KBM-7 (cell line): ENCODE measurements around the gene KIF13A.

ENCODE experiments used
- DNase-seq: peaks from one replicate; pipeline ENCODE4 v3.0.0-alpha.2; 2015
- in situ Hi-C: fragments of 300-500 bp; cut with MboI; formaldehyde crosslinking; loops from 2 replicates; pipeline ENCODE4 v1.14.3; 2020; ENCODE audit warnings: low sequenced_read_pairs, low pct_unique_long_range_greater_than_20kb, mixed read lengths

The KIF13A gene

GRCh38 chr6:17842014-17842776, 145.2 kb downstream of the KIF13A start:
- no peak for DNase-seq
- in situ Hi-C loops = no loop called here

- in situ Hi-C loops = no loop called here
- DNase-seq = no peak
Observed at GRCh38 chr6:17839513-17840223, 147.8 kb downstream of the KIF13A start.

DNA sequence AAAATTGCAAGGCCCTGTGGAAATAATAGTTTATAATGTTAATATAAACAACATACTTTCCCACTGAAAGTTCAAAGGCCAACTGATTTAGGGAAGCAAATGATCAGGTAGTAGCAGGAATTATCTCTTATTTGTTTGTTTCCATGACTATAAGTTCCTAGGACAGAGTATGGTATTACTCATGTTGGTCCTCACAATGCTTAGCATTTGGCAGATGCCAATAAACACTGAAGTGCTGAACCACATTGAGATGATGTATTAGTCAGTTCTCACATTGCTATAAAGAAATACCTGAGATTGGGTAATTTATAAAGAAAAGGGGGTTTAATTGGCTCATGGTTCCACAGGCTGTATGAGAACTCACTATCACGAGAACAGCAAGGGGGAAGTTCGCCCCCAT, 151.1 kb downstream of the KIF13A start:
- in situ Hi-C loops = no loop called here

DNA sequence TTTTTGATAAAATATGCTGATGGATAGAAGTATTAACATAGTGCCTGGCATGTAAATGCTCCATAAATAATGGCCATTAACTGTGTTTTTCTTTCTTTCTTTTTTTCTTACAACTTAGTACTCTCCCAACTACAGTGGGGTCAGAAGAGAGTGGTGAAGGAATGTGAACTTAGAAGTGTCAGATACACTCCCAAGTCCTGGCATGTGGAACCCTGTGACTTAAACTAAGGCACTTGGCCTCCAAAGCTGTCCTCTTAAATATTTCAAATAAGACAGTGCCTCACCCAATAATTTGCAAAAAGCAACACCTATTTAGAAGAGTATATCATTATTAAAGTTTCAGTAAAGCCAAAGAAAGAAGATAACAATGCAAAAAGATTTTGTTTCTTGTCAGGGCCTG, 151.7 kb downstream of the KIF13A start:
- DNase-seq = no peak
- in situ Hi-C loops = no loop called here

More for the DNA sequence above, 151.1 kb downstream of the KIF13A start:
- no peak for DNase-seq

- in situ Hi-C loops = no loop called here
- no peak for DNase-seq
Observed at GRCh38 chr6:17831135-17831534, 156.3 kb downstream of the KIF13A start.

DNA sequence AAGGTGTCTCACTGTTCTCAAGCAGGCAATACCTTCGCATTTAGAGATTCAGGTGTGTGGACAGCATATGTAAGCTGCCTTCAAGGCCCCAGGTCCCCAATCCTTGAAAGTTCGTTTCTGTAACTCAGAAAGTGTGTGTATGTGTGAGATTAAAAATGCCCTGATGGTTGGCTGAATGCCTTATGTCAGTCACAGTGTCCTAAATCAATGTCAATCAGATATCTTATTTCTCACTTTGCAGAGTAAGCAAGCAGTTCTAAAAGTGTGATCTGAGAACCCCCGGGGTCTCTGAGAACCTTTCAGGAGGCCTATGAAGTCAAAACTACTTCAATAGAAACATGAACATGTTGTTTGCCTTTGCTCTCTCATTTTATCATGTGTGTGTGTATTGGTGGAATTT, 157.5 kb downstream of the KIF13A start:
- in situ Hi-C loops = no loop called here
- DNase-seq = no peak

- in situ Hi-C loops = no loop called here
- no peak for DNase-seq
Observed at GRCh38 chr6:17828149-17828548, 159.3 kb downstream of the KIF13A start.

- in situ Hi-C loops = no loop called here
- DNase-seq = no peak
Observed at GRCh38 chr6:17826301-17826700, 161.1 kb downstream of the KIF13A start.

- in situ Hi-C loops = loop anchor here (25.0 kb wide), 1 partner anchor 233 kb away; no protein-coding TSS in a partner anchor
Observed at GRCh38 chr6:17820055-17820454, 167.4 kb downstream of the KIF13A start.

DNA sequence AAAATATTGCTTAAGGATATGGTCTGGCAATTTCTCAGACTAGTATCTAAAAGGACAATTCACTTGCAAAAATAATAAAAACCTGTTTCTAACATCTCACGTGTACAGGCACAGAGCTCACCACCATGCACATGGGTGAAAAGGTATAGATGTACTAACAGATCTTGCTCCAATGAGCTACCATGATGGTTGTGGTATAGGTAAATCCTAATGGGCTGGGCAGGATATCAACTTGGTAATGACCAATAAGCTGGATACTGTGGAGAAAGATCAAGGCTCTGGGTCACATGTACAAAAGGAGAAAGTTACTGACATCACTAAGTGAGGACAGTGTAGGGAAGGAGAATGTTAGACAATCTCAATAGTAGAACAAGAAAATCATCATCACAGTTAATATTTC, 169.7 kb downstream of the KIF13A start:
- no peak for DNase-seq
- in situ Hi-C loops = loop anchor here (25.0 kb wide), 1 partner anchor 230 kb away; no protein-coding TSS in a partner anchor

More at GRCh38 chr6:17820055-17820454, 167.4 kb downstream of the KIF13A start:
- DNase-seq = no peak

DNA sequence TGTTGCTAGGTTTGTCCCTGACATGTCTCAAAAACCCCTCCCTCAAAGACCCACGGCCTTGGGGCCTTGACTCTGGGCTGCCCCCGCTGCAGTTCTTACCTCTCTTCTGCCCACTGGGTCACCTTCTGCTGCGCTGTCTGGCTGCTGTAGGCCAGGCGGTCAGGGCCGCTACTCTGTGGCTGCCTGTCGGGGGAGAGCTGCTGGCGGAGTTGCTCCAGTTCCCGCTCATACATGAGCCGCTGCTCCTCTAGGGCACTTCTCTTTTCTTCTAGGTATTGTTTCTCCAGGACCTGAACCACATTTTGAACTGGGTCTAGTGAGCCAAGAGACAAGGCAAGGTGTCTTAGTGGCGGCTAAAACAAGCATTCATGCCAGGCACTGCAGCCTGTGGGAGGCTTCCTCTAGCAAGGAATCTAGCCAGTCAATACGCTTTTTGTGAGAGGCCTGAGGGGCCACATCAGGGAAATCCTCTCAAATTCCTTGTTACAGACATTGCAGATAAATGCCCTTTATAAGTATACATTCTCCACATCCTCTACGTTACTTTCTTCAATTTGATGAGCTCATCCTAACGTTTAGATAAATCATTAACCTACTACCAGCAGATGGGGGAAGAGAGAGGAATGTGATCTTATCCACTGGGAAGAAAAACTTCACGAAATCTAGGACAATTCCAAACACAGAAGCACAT, 170.4 kb downstream of the KIF13A start:
- DNase-seq = peak; percentile 51
- in situ Hi-C loops = loop anchor here (25.0 kb wide), 1 partner anchor 230 kb away; no protein-coding TSS in a partner anchor

- DNase-seq = no peak
- in situ Hi-C loops = loop anchor here (25.0 kb wide), 1 partner anchor 226 kb away; no protein-coding TSS in a partner anchor
Observed at GRCh38 chr6:17813542-17813941, 173.9 kb downstream of the KIF13A start.

DNA sequence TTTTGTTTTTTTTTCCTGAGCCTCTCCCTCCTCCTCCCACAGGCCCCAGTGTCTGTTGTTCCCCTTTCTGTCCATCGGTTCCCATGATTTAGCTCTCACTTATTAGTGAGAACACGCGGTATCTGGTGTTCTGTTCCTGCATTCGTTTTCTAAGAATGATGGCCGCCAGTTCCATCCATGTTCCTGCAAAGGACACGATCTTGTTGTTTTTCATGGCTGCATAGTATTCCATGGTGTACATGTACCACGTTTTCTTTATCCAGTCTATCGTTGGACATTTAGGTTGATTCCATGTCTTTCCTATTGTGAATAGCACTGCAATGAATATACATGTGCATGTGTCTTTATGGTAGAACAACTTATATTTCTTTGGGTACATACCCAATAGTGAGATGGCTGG, 175.1 kb downstream of the KIF13A start:
- in situ Hi-C loops = loop anchor here (25.0 kb wide), 1 partner anchor 225 kb away; no protein-coding TSS in a partner anchor
- DNase-seq = no peak

DNA sequence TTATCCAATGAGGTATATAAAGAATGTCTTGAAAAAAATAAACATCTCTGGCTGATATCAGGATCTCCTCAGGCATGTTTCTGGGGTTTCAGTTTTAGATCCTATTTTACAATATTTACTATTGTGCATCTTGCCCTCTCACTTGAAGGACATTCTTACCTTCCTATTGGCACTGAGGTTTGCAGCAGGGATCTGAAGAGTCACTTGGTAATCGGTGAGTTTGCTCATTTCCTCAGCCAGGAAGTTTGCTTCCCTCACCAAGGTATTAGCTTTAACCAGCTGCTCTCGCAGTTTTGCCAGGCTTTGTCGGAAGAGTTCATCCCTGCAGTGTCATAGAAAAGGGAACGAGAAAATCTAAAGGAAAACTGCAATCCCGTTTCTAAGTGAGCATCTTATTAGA, 178.8 kb downstream of the KIF13A start:
- DNase-seq = no peak
- in situ Hi-C loops = loop anchor here (25.0 kb wide), 1 partner anchor 221 kb away; no protein-coding TSS in a partner anchor

DNA sequence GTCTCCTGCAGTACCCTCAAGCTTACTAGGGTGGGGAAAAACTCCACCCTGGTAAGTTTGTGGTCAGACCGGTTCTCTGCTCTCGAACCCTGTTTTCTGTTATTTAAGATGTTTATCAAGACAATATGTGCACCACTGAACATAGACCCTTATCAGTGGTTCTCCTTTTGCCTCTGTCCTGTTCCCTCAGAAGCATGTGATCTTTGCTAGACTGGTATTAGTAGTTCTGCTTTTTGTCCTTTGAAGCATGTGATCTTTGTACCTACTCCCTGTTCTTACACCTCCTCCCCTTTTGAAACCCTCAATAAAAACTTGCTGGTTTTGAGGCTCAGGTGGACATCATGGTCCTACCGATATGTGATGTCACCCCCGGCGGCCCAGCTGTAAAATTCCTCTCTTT, 180.0 kb downstream of the KIF13A start:
- in situ Hi-C loops = loop anchor here (25.0 kb wide), 1 partner anchor 220 kb away; no protein-coding TSS in a partner anchor
- DNase-seq = peak; percentile 69

DNA sequence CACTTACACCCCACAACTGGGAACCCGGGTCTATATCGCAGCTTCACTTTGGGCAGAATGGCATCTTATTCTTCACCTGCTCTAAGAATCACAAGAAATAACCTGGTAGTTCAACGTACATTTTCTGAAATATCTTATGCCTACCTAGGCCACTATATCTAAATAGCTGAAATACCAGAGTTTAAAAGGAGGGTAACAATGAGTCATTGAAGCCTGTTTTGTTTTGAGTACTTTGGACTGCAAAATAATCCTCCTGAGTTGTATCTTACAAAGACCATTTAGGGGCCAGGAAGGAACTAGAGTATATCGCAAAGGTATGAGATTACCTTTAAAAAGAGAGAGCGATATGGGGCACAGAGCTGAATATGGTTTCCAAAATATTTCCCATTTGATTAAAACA, 184.0 kb downstream of the KIF13A start:
- DNase-seq = no peak
- in situ Hi-C loops = loop anchor here (25.0 kb wide), 1 partner anchor 216 kb away; no protein-coding TSS in a partner anchor

- DNase-seq = no peak
- in situ Hi-C loops = no loop called here
Observed at GRCh38 chr6:17798477-17799154, 188.8 kb downstream of the KIF13A start.

- no peak for DNase-seq
- in situ Hi-C loops = no loop called here
Observed at GRCh38 chr6:17790489-17790888, 196.9 kb downstream of the KIF13A start.
